Measurements from ENCODE around the gene PRDM16. TPM values are rescaled to one million over a fixed set of nuclear protein-coding genes. Genes with fewer than 3 reads are reported as not detected.

PRDM16 gene
- total RNA-seq, 1 donor from 2014 or later, result not detected

GRCh38 chr1:3373700-3374405 lies 304.9 kb downstream of the PRDM16 start:
- Mint-ChIP-seq H3K4me1 (ENCODE audit: low read depth) (peaks cover 3% of the 10 kb centered on the region), H3K9me3 (no peaks in the 10 kb centered on the region), H3K4me3 (ENCODE audit: low read depth) (no peak overlapping the region)

GRCh38 chr1:3375245-3375644 lies 306.2 kb downstream of the PRDM16 start:
- H3K4me3 Mint-ChIP-seq (ENCODE audit: low read depth), result no peak overlapping the region
- H3K27ac Mint-ChIP-seq, result no peak overlapping the region
- H3K27me3 Mint-ChIP-seq (ENCODE audit: low read depth), result no peaks in the 10 kb centered on the region
- no peaks in the 10 kb centered on the region for H3K9me3 Mint-ChIP-seq
- peaks cover 3% of the 10 kb centered on the region for H3K4me1 Mint-ChIP-seq (ENCODE audit: low read depth)
- no peaks in the 10 kb centered on the region for H3K36me3 Mint-ChIP-seq (ENCODE audit: low read depth)
- no peak for DNase-seq (ENCODE audit: low spot score)
- intact Hi-C loops (cut with micrococcal nuclease), result no loop called here

More at GRCh38 chr1:3373700-3374405, 304.9 kb downstream of the PRDM16 start:
- intact Hi-C loops (cut with micrococcal nuclease), result no loop called here
- no peak for DNase-seq (ENCODE audit: low spot score)
- no peak overlapping the region for H3K27ac Mint-ChIP-seq
- H3K36me3 Mint-ChIP-seq (ENCODE audit: low read depth), result no peaks in the 10 kb centered on the region
- H3K27me3 Mint-ChIP-seq (ENCODE audit: low read depth), result no peaks in the 10 kb centered on the region

GRCh38 chr1:3377166-3377565 lies 308.2 kb downstream of the PRDM16 start:
- Mint-ChIP-seq H3K4me3 (ENCODE audit: low read depth) (no peak overlapping the region), H3K27me3 (ENCODE audit: low read depth) (no peaks in the 10 kb centered on the region), H3K36me3 (ENCODE audit: low read depth) (no peaks in the 10 kb centered on the region), H3K9me3 (no peaks in the 10 kb centered on the region), H3K4me1 (ENCODE audit: low read depth) (peaks cover 3% of the 10 kb centered on the region), H3K27ac (no peak overlapping the region)
- no peak for DNase-seq (ENCODE audit: low spot score)
- intact Hi-C loops (cut with micrococcal nuclease), result no loop called here

GRCh38 chr1:3377604-3378279 lies 308.7 kb downstream of the PRDM16 start:
- no peak overlapping the region for H3K27ac Mint-ChIP-seq
- no peaks in the 10 kb centered on the region for H3K9me3 Mint-ChIP-seq
- DNase-seq (ENCODE audit: low spot score), result no peak
- no peaks in the 10 kb centered on the region for H3K4me1 Mint-ChIP-seq (ENCODE audit: low read depth)
- intact Hi-C loops (cut with micrococcal nuclease), result no loop called here
- no peaks in the 10 kb centered on the region for H3K36me3 Mint-ChIP-seq (ENCODE audit: low read depth)
- no peaks in the 10 kb centered on the region for H3K27me3 Mint-ChIP-seq (ENCODE audit: low read depth)
- no peak overlapping the region for H3K4me3 Mint-ChIP-seq (ENCODE audit: low read depth)

- H3K4me1 Mint-ChIP-seq (ENCODE audit: low read depth), result no peaks in the 10 kb centered on the region
- intact Hi-C loops (cut with micrococcal nuclease), result no loop called here
- no peaks in the 10 kb centered on the region for H3K9me3 Mint-ChIP-seq
- DNase-seq (ENCODE audit: low spot score), result no peak
- H3K4me3 Mint-ChIP-seq (ENCODE audit: low read depth), result no peak overlapping the region
- H3K36me3 Mint-ChIP-seq (ENCODE audit: low read depth), result no peaks in the 10 kb centered on the region
- no peak overlapping the region for H3K27ac Mint-ChIP-seq
- no peaks in the 10 kb centered on the region for H3K27me3 Mint-ChIP-seq (ENCODE audit: low read depth)
Measured at GRCh38 chr1:3378411-3379208, 309.6 kb downstream of the PRDM16 start.

GRCh38 chr1:3379934-3380333 lies 310.9 kb downstream of the PRDM16 start:
- Mint-ChIP-seq H3K4me1 (ENCODE audit: low read depth) (no peaks in the 10 kb centered on the region), H3K36me3 (ENCODE audit: low read depth) (no peaks in the 10 kb centered on the region), H3K9me3 (no peaks in the 10 kb centered on the region), H3K27me3 (ENCODE audit: low read depth) (no peaks in the 10 kb centered on the region), H3K27ac (no peak overlapping the region), H3K4me3 (ENCODE audit: low read depth) (no peak overlapping the region)
- DNase-seq (ENCODE audit: low spot score), result no peak
- intact Hi-C loops (cut with micrococcal nuclease), result no loop called here

GRCh38 chr1:3380469-3380868 lies 311.5 kb downstream of the PRDM16 start:
- Mint-ChIP-seq H3K9me3 (no peaks in the 10 kb centered on the region), H3K36me3 (ENCODE audit: low read depth) (no peaks in the 10 kb centered on the region), H3K27ac (no peak overlapping the region), H3K4me1 (ENCODE audit: low read depth) (no peaks in the 10 kb centered on the region), H3K4me3 (ENCODE audit: low read depth) (no peak overlapping the region), H3K27me3 (ENCODE audit: low read depth) (no peaks in the 10 kb centered on the region)
- no peak for DNase-seq (ENCODE audit: low spot score)
- intact Hi-C loops (cut with micrococcal nuclease), result no loop called here

- intact Hi-C loops (cut with micrococcal nuclease), result no loop called here
- DNase-seq (ENCODE audit: low spot score), result no peak
- Mint-ChIP-seq H3K9me3 (no peaks in the 10 kb centered on the region), H3K36me3 (ENCODE audit: low read depth) (no peaks in the 10 kb centered on the region), H3K4me1 (ENCODE audit: low read depth) (no peaks in the 10 kb centered on the region), H3K4me3 (ENCODE audit: low read depth) (no peak overlapping the region), H3K27me3 (ENCODE audit: low read depth) (no peaks in the 10 kb centered on the region), H3K27ac (no peak overlapping the region)
Measured at GRCh38 chr1:3381901-3382300, 312.9 kb downstream of the PRDM16 start.

GRCh38 chr1:3382326-3383057 lies 313.5 kb downstream of the PRDM16 start:
- Mint-ChIP-seq H3K27me3 (ENCODE audit: low read depth) (no peaks in the 10 kb centered on the region), H3K9me3 (no peaks in the 10 kb centered on the region), H3K36me3 (ENCODE audit: low read depth) (no peaks in the 10 kb centered on the region), H3K27ac (no peak overlapping the region), H3K4me3 (ENCODE audit: low read depth) (no peak overlapping the region), H3K4me1 (ENCODE audit: low read depth) (no peaks in the 10 kb centered on the region)
- intact Hi-C loops (cut with micrococcal nuclease), result no loop called here
- no peak for DNase-seq (ENCODE audit: low spot score)

- Mint-ChIP-seq H3K4me3 (ENCODE audit: low read depth) (no peak overlapping the region), H3K4me1 (ENCODE audit: low read depth) (no peaks in the 10 kb centered on the region), H3K9me3 (no peaks in the 10 kb centered on the region), H3K27me3 (ENCODE audit: low read depth) (no peaks in the 10 kb centered on the region), H3K36me3 (ENCODE audit: low read depth) (no peaks in the 10 kb centered on the region), H3K27ac (no peak overlapping the region)
- intact Hi-C loops (cut with micrococcal nuclease), result no loop called here
- no peak for DNase-seq (ENCODE audit: low spot score)
Measured at GRCh38 chr1:3383679-3384078, 314.7 kb downstream of the PRDM16 start.

GRCh38 chr1:3384407-3384806 lies 315.4 kb downstream of the PRDM16 start:
- H3K4me3 Mint-ChIP-seq (ENCODE audit: low read depth), result no peak overlapping the region
- no peaks in the 10 kb centered on the region for H3K4me1 Mint-ChIP-seq (ENCODE audit: low read depth)
- H3K36me3 Mint-ChIP-seq (ENCODE audit: low read depth), result no peaks in the 10 kb centered on the region
- DNase-seq (ENCODE audit: low spot score), result no peak
- H3K27ac Mint-ChIP-seq, result no peak overlapping the region
- intact Hi-C loops (cut with micrococcal nuclease), result no loop called here
- no peaks in the 10 kb centered on the region for H3K9me3 Mint-ChIP-seq
- H3K27me3 Mint-ChIP-seq (ENCODE audit: low read depth), result no peaks in the 10 kb centered on the region

- intact Hi-C loops (cut with micrococcal nuclease), result no loop called here
- Mint-ChIP-seq H3K27me3 (ENCODE audit: low read depth) (no peaks in the 10 kb centered on the region), H3K27ac (no peak overlapping the region)
Measured at GRCh38 chr1:3386205-3387002, 317.4 kb downstream of the PRDM16 start.

More at GRCh38 chr1:3386205-3387002, 317.4 kb downstream of the PRDM16 start:
- H3K36me3 Mint-ChIP-seq (ENCODE audit: low read depth), result no peaks in the 10 kb centered on the region
- DNase-seq (ENCODE audit: low spot score), result no peak
- no peak overlapping the region for H3K4me3 Mint-ChIP-seq (ENCODE audit: low read depth)
- no peaks in the 10 kb centered on the region for H3K9me3 Mint-ChIP-seq
- H3K4me1 Mint-ChIP-seq (ENCODE audit: low read depth), result no peaks in the 10 kb centered on the region

All from activated T-helper 2 cell treated with anti-CD3 and anti-CD28 coated beads, Interferon-gamma antibody, Interleukin-2, Interleukin-4, amounts not matched to agents 10 μg/mL and 5 μg/mL and 100 μg/mL, durations not matched to agents 14 hours and 24 hours and 36 hours (primary cell).